T47D (cell line): Measurements from ENCODE around the gene CSF3.
"Not testable (repeated sequence)": the region's sequence is repeated elsewhere in the genome, so short reads cannot be mapped to it uniquely, and the experiment has no call there.

Experiments
- DNase-seq, 2 experiments: peaks; one replicate each; pipeline versions ENCODE4 v3.0.0 to v3.0.0-alpha.2; 2011 to 2012; ENCODE audit warnings: low read depth in 1 of 2, low spot score in 1 of 2
- JUND ChIP-seq: IDR thresholded peaks from 2 replicates; pipeline ENCODE4 v1.6.1; 2012; ENCODE audit warnings: low read depth
- in situ Hi-C: cut with HindIII; loops from 2 replicates; pipeline ENCODE4 v1.10.0; 2016; ENCODE audit warnings: low sequenced_read_pairs, low pct_unique_long_range_greater_than_20kb

The CSF3 gene

DNA sequence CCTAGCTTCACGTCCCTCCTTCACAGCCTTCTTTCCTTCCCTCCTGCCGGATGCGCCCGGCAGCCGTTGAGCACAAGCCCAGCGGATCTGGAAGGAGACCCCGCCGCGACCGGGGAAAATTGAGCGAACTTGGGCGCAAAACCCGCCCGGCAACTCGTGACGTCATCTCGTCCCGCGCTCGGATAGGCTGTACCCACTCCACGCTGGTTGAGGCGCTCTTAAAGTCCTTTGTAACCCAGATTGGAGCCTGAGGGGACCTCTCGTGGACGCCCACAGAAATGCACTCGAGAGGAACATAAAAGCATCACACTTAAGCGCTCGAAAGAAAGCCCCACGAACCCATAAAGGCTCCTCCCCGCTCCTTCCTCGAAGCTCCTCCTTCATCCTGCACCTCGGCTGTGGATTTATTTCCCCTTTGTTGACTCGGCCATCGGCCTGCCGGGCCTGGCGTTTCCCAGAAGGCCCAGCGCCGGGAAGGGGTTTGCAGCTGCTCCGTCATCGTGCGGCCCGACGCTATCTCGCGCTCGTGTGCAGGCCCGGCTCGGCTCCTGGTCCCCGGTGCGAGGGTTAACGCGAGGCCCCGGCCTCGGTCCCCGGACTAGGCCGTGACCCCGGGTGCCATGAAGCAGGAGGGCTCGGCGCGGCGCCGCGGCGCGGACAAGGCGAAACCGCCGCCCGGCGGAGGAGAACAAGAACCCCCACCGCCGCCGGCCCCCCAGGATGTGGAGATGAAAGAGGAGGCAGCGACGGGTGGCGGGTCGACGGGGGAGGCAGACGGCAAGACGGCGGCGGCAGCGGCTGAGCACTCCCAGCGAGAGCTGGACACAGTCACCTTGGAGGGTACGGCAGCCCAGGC is 34.7 kb upstream of the CSF3 start, which contains the start of gene PSMD3:
Gene PSMD3 (plus strand): TSS at position 457 of the 856 bp plus-strand sequence. CDS start 164 bp downstream, at position 621.
- in situ Hi-C loops: no loop called here
- peak; percentile 11; the same call in 1 of the 2 replicates for TF ChIP-seq JUND
- DNase-seq: peak; percentile 94 to 100

DNA sequence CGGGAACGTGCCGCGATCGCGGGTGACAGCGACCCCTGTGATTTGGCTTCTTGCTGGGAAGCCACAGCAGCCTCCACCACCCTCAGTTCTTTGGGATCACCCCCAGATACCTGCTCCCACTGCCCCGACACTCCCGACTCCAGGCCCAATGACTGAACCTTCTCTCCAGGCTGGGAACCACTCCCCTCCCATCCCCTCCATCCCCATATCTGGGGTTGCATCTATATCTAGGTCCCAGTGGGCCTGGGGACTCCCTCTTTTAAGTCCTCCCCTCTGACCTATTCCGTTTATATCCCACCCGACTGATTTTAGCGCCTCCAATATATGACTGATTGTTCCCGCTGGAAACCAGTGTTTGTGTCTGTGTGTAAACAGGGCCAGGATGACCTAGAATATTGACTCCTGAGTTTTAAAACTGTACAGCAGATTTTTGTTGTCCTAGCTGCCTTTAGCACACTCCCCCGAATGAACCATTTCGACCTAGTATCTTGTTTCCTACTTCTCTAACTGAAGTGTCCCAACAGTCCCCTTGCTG is 34.0 kb upstream of the CSF3 start:
- in situ Hi-C loops: no loop called here
- no peak for DNase-seq
- TF ChIP-seq JUND: no peak

DNA sequence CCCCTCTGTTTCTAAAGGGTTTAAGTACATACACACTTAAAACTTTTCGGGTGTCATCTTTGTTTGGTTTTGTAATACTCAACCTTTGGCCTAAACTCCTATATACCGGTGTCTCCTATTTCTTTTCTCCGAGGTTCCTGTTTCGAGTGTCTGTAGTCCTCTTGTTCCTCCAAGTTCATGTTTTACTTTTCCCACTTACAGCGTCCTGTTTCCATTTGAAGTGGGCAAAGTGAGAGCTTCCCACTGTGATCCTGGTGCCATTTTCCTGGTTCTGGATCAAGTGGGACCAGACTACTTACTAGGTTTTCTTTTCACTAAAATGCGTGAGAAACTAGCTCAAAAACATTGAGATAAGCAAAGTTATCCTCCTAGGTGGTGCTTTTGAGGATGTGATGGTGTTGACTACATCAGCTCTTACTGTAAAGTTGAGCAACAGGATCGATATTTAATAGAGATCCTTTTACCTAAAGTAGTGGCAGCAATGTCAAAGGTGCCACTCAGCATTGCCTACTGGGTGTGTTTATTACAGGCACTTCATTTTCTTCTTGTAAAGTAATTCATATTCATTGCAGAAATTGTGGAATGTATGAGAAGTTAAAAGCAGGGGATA is 33.4 kb upstream of the CSF3 start:
- in situ Hi-C loops: no loop called here
- no peak for TF ChIP-seq JUND
- no peak for DNase-seq

DNA sequence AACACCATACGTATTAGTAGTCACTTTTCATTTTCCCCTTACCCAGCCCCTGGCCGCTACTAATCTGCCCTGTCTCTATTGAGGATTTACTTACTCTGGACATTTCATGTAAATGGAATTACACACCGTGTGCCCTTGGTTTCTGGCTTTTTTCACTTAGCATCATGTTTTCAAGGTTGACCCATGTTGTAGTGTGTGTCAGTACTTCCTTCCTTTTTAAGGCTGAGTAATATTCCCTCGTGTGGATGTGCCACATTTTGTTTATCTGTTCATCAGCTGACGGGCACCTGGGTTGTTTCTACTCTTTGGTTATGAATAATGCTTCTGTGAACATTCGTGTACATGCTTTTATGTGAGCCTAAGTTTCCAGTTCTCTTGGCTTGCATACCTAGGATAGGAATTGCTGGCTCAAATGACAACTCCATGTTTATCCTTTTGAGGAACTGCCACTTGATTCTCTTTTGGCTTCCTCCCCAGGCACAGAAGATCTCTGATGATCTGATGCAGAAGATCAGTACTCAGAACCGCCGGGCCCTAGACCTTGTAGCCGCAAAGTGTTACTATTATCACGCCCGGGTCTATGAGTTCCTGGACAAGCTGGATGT is 26.9 kb upstream of the CSF3 start:
- DNase-seq: no peak
- no peak for TF ChIP-seq JUND
- in situ Hi-C loops: no loop called here

DNA sequence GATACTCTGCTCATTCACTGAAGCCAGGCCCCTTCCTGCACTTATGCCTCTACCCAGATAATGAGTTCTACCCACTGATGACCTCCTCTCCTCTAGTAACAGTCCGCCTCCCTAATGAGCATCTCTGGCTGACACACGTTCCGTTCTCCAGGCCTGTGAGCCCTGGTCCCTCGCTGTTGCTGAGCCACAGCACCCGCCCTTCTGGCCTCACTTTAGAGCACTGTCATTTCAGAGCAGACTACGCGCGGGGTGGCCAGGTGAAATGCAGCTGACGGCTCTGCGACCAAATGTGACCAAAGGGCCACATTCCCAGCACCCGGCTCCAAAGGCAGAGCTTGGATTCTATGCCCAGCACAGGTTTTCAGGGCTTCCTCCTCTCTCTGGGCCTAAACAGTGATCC is 20.8 kb upstream of the CSF3 start:
- DNase-seq: no peak
- in situ Hi-C loops: no loop called here
- TF ChIP-seq JUND: no peak

DNA sequence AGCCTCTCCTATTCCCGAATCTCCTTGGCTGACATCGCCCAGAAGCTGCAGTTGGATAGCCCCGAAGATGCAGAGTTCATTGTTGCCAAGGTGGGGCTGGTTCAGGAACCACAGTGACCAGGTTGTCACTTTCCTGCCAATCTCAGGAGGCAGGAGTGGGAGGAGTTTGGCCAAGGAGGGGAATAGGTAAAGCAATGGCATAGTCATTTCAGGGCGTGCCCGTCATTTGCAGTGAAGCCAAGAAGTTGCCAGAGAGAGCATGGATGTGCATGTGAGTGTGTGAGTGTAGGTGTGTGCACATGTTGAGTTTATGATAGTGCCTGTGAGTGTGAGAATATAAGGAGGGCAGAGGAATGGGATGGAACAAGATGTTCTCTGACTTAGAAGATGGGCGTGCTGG is 19.8 kb upstream of the CSF3 start:
- TF ChIP-seq JUND: no peak
- in situ Hi-C loops: no loop called here
- no peak for DNase-seq

DNA sequence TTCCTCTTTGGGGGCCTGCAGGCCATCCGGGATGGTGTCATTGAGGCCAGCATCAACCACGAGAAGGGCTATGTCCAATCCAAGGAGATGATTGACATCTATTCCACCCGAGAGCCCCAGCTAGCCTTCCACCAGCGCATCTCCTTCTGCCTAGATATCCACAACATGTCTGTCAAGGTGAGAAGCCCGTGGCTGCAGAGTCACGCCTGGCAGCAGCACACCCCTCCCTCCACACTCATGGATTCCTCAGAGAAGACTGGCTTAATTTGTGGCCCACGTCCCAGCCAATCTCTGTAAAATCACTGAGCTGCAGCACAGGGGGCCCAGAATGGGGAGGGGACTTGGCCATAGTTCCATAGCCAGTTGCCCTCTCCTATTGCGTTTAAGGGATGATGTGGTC is 19.1 kb upstream of the CSF3 start:
- no peak for TF ChIP-seq JUND
- in situ Hi-C loops: no loop called here
- no peak for DNase-seq

DNA sequence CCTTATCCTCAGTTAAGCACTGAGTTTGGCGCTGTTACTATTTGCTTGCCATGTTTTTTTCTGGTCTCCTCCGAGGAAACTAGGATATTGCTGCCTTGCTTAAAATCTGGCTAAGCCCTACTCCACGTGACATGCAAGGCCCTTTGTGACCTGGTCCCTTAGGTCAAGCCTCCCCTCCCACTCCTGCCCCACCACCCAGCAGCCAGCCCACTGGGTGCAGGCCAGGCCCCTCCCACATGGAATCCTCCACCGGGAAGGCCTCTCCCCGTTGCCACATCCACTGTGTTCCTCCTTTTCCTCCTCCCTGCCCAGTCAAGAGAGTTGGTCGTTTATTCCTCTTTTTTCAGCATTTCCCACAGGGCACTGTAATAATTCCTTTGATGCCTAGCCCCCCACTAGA is 18.4 kb upstream of the CSF3 start:
- TF ChIP-seq JUND: no peak
- in situ Hi-C loops: no loop called here
- DNase-seq: no peak

DNA sequence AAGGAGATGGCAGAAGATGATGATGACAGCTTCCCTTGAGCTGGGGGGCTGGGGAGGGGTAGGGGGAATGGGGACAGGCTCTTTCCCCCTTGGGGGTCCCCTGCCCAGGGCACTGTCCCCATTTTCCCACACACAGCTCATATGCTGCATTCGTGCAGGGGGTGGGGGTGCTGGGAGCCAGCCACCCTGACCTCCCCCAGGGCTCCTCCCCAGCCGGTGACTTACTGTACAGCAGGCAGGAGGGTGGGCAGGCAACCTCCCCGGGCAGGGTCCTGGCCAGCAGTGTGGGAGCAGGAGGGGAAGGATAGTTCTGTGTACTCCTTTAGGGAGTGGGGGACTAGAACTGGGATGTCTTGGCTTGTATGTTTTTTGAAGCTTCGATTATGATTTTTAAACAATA is 17.7 kb upstream of the CSF3 start:
- TF ChIP-seq JUND: no peak
- in situ Hi-C loops: no loop called here
- no peak for DNase-seq

DNA sequence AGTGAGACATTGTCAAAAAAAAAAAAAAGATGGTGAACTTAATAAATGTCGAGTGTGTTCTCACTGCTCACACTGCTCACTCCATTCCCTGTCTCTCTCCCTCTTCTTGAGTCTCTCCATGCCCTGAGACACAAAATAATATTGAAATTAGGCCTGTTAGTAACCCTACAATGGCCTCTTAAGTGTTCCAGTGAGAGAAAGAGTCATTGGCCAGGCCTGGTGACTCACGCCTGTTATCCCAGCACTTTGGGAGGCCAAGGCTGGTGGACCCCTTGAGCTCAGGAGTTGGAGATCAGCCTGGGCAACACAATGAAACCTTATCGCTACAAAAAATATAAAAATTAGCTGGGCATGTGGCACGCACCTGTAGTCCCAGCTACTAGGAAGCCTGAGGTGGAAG is 16.2 kb upstream of the CSF3 start:
- in situ Hi-C loops: no loop called here
- TF ChIP-seq JUND: no peak
- DNase-seq: no peak

DNA sequence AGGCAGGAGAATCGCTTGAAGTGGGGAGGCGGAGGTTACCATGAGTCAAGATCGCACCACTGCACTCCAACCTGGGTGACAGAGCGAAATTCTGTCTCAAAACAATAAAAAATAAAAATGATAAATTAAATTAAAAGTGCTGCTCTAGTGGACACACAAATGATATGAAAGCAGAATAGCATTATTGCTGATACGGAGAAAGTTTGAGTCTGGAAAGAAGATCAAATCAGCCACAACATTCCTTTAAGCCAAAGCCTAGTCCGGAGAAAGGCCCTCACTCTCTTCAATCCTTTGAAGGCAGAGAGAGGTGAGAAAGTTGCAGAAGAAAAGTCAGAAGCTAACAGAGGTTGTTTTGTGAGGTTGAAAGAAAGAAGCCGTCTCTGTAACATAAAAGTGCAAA is 15.1 kb upstream of the CSF3 start:
- no peak for DNase-seq
- no peak for TF ChIP-seq JUND
- in situ Hi-C loops: no loop called here

DNA sequence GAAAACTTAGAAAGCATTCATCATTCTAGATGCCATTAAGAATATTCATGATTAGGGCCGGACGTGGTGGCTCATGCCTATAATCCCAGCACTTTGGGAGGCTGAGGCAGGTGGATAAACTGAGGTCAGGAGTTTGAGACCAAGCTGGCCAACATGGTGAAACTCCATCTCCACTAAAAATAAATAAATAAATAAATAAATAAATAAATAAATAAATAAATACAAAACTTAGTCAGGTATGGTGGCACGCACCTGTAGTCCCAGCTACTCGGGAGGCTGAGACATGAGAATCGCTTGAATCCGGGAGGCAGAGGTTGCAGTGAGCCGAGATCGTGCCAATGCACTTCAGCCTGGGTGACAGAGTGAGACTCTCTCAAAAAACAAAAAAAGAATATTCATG is 13.9 kb upstream of the CSF3 start:
- DNase-seq, in situ Hi-C loops: not testable (repeated sequence)

DNA sequence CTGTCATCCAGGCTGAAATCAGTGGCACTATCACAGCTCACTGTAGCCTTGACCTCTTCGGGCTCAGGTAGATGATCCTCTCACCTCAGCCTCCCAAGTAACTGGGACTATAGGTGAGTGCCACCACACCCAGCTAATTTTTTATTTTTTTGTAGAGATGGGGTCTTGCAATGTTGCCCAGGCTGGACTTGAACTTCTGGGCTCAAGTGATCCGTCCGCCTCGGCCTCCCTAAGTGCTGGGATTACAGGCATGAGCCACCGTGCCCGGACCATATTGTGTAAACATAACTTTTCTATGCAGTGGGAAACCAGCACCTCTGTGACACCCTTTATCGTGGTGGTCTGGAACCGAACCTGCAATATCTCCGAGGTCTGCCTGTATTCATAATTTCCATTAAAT is 11.2 kb upstream of the CSF3 start:
- no peak for DNase-seq
- no peak for TF ChIP-seq JUND
- in situ Hi-C loops: no loop called here
